ENCODE results near the gene ANKRD33B. TPM values are rescaled to one million over a fixed set of nuclear protein-coding genes. Genes with fewer than 3 reads are reported as not detected.

The ANKRD33B gene
- total RNA-seq, 2 experiments from 2014 or later, result 4.4 to 4.8 TPM

Other genes with a start within 250 kb of the ANKRD33B start
- gene MARCHF6, start 210.4 kb upstream of the ANKRD33B start, total RNA-seq, result 100 to 1,000 TPM; 127 to 135 TPM
- 1 to 10 TPM; 1.4 to 1.5 TPM for gene ROPN1L, start 122.2 kb upstream of the ANKRD33B start, total RNA-seq
- gene DAP, start 197.2 kb downstream of the ANKRD33B start, total RNA-seq, result 10 to 100 TPM; 47.8 to 50.2 TPM